A549 (cell line): ENCODE data around the gene GLRX2. TPM values are rescaled to one million over a fixed set of nuclear protein-coding genes. Genes with fewer than 3 reads are reported as not detected.

ENCODE experiments used
- ATAC-seq, 2 experiments: fragments of 200-7000 bp in 1 of 2; fragments of >200 bp in 1 of 2; cut with Nextera tagmentation in 1 of 2; cut with Tn5 transposase in 1 of 2; 3 replicates each; pipeline versions ENCODE4 v1.8.0 to v1.9.1; 2018 to 2020; ENCODE audit warnings: mild to moderate bottlenecking in 1 of 2, moderate library complexity in 1 of 2
- CTCF ChIA-PET: fragments of 300-600 bp; sonication (Branson Sonifier 250); formaldehyde crosslinking; extraction: SDS; loops from one replicate; lab custom pipeline; 2021; ENCODE audit warnings: antibody characterized with exemption, inconsistent platforms; lab: Yijun Ruan, JAX
- POLR2A ChIA-PET: fragments of 350-600 bp; formaldehyde crosslinking; extraction: SDS; loops from one replicate; lab custom pipeline; 2021; ENCODE audit warnings: antibody characterized with exemption, inconsistent platforms; lab: Yijun Ruan, JAX
- DNase-seq, 2 experiments: peaks; one replicate each; pipeline versions ENCODE4 v3.0.0 to v3.0.0-alpha.2; 2011 to 2016; ENCODE audit warnings: low read depth in 1 of 2, low spot score in 1 of 2
- FAIRE-seq: peaks from 2 replicates; lab custom pipeline; 2011; peaks lifted over from hg19 to GRCh38; lab: Jason Lieb, UNC
- H3K27ac ChIP-seq, 2 experiments: fragments of >200 bp; sonication (Bioruptor Twin); formaldehyde crosslinking; 3 replicates each; pipeline ENCODE4 v1.5.1; 2016 to 2017
- H3K4me1 ChIP-seq: fragments of >200 bp; sonication (Bioruptor Twin); formaldehyde crosslinking; 3 replicates; pipeline ENCODE4 v1.6.1; 2016
- H3K4me2 ChIP-seq: fragments of >200 bp; sonication (Bioruptor Twin); formaldehyde crosslinking; 3 replicates; pipeline ENCODE4 v1.6.1; 2016
- H3K4me3 ChIP-seq: fragments of >200 bp; sonication (Bioruptor Twin); formaldehyde crosslinking; 3 replicates; pipeline ENCODE4 v1.5.1; 2016
- H3K9me3 ChIP-seq: fragments of >200 bp; sonication (Bioruptor Twin); formaldehyde crosslinking; 3 replicates; pipeline ENCODE4 v1.6.1; 2016
- BCL3 ChIP-seq: fragments of >200 bp; sonication (Bioruptor Twin); formaldehyde crosslinking; IDR thresholded peaks from 3 replicates; pipeline ENCODE4 v1.6.1; 2016
- BHLHE40 ChIP-seq: IDR thresholded peaks from 2 replicates; pipeline ENCODE4 v1.6.1; 2012; ENCODE audit warnings: low read depth, low read length, inconsistent platforms
- CEBPB ChIP-seq, 2 experiments: fragments of >200 bp in 1 of 2; sonication (Bioruptor Twin) in 1 of 2; formaldehyde crosslinking in 1 of 2; IDR thresholded peaks; 2 replicates each; pipeline ENCODE4 v1.6.1; 2012 to 2016
- E2F6 ChIP-seq: IDR thresholded peaks from 2 replicates; pipeline ENCODE4 v1.6.1; 2012; ENCODE audit warnings: low read depth, borderline replicate concordance
- EHF ChIP-seq: fragments of 250-450 bp; sonication (Bioruptor Pico); IDR thresholded peaks from 2 replicates; pipeline ENCODE4 v1.5.0; 2020; ENCODE audit warnings: mild to moderate bottlenecking
- ELK1 ChIP-seq: fragments of 150-350 bp; IDR thresholded peaks from 2 replicates; pipeline ENCODE4 v1.6.1; 2014; ENCODE audit warnings: low read depth, mild to moderate bottlenecking, low read length
- EP300 ChIP-seq, 2 experiments: fragments of >200 bp; sonication (Bioruptor Twin); formaldehyde crosslinking; IDR thresholded peaks; 2 replicates in 1 of 2; 3 replicates in 1 of 2; pipeline ENCODE4 v1.6.1; 2016 to 2017
- FOSL2 ChIP-seq, 2 experiments: fragments of 450-650 bp in 1 of 2; fragments of >200 bp in 1 of 2; sonication (Bioruptor Twin) in 1 of 2; formaldehyde crosslinking; IDR thresholded peaks; 2 replicates each; pipeline versions ENCODE4 v1.5.0 to v1.6.1; 2016 to 2020; ENCODE audit warnings: mild to moderate bottlenecking in 1 of 2, moderate library complexity in 1 of 2
- GATA3 ChIP-seq: IDR thresholded peaks from 2 replicates; pipeline ENCODE4 v1.6.1; 2012; ENCODE audit warnings: borderline replicate concordance
- HMGXB4 ChIP-seq: fragments of 250-450 bp; sonication (Bioruptor Pico); IDR thresholded peaks from 2 replicates; pipeline ENCODE4 v1.5.0; 2021; ENCODE audit warnings: mild to moderate bottlenecking, moderate library complexity, borderline replicate concordance
- HOXB5 ChIP-seq: fragments of 250-450 bp; sonication (Bioruptor Pico); IDR thresholded peaks from 2 replicates; pipeline ENCODE4 v1.5.0; 2020; ENCODE audit warnings: mild to moderate bottlenecking, moderate library complexity
- JUN ChIP-seq, 2 experiments: fragments of >200 bp; sonication (Bioruptor Twin); formaldehyde crosslinking; IDR thresholded peaks; 2 replicates in 1 of 2; 3 replicates in 1 of 2; pipeline ENCODE4 v1.6.1; 2016 to 2017
- KDM1A ChIP-seq: fragments of 200-600 bp; sonication (generic); IDR thresholded peaks from 2 replicates; pipeline ENCODE4 v1.6.1; 2016; ENCODE audit warnings: low read depth, mild to moderate bottlenecking
- KDM5A ChIP-seq: fragments of 200-600 bp; sonication (generic); IDR thresholded peaks from 2 replicates; pipeline ENCODE4 v1.6.1; 2016; ENCODE audit warnings: antibody characterized with exemption, mild to moderate bottlenecking
- MAFK ChIP-seq: fragments of 450-650 bp; IDR thresholded peaks from 2 replicates; pipeline ENCODE4 v1.6.1; 2014; ENCODE audit not compliant: partially characterized antibody
- MAX ChIP-seq: IDR thresholded peaks from 2 replicates; pipeline ENCODE4 v1.6.1; 2012
- MAZ ChIP-seq: fragments of 150-350 bp; IDR thresholded peaks from 2 replicates; pipeline ENCODE4 v1.6.1; 2014; ENCODE audit warnings: antibody characterized with exemption, low read depth, low read length, borderline replicate concordance
- NPAS2 ChIP-seq: fragments of 250-450 bp; sonication (Bioruptor Pico); IDR thresholded peaks from 2 replicates; pipeline ENCODE4 v1.8.0; 2022; ENCODE audit warnings: mild to moderate bottlenecking, moderate library complexity, borderline replicate concordance
- PHF8 ChIP-seq: fragments of 200-600 bp; sonication (generic); IDR thresholded peaks from 2 replicates; pipeline ENCODE4 v1.6.1; 2016; ENCODE audit warnings: low read depth, mild to moderate bottlenecking, antibody characterized with exemption, moderate library complexity, borderline replicate concordance
- RAD21 ChIP-seq, 2 experiments: fragments of >200 bp in 1 of 2; sonication (Bioruptor Twin) in 1 of 2; formaldehyde crosslinking in 1 of 2; IDR thresholded peaks in 1 of 2; conservative IDR thresholded peaks in 1 of 2; 2 replicates in 1 of 2; 3 replicates in 1 of 2; pipeline ENCODE4 v1.6.1; 2012 to 2018; ENCODE audit warnings: inconsistent platforms in 1 of 2
- TFCP2L1 ChIP-seq: fragments of 250-450 bp; sonication (Bioruptor Pico); IDR thresholded peaks from 2 replicates; pipeline ENCODE4 v1.5.0; 2021; ENCODE audit warnings: mild to moderate bottlenecking
- TP53 ChIP-seq: fragments of 250-450 bp; sonication (Bioruptor Pico); IDR thresholded peaks from 2 replicates; pipeline ENCODE4 v1.5.0; 2021; ENCODE audit warnings: mild to moderate bottlenecking, moderate library complexity
- ZNF302 ChIP-seq: fragments of 250-450 bp; sonication (Bioruptor Pico); IDR thresholded peaks from 2 replicates; pipeline ENCODE4 v1.9.0; 2021; ENCODE audit warnings: inconsistent platforms, mild to moderate bottlenecking, moderate library complexity
- WGBS: methylation state at CpG from one replicate; pipeline ENCODE4 v1.1.6; 2017; ENCODE audit errors: missing lambda C conversion rate; 5-methylcytosine and 5-hydroxymethylcytosine counted together
- polyA plus RNA-seq, 4 experiments: library from polyadenylated mRNA; depleted of rRNA in 3 of 4; stranded (reverse); fragments of >200 nt; fragmentation: RNase III in 1 of 4; extraction: RNeasy Plus Mini Kit Qiagen cat#74134 plus additional on column Dnase treatment in 1 of 4; gene quantifications; 2 replicates in 3 of 4; 3 replicates in 1 of 4; pipeline ENCODE4 v1.2.3, GENCODE V29; 2011 to 2017
- TF ChIP-seq, protein P1 (sequence below): fragments of >200 bp; sonication (Bioruptor Twin); formaldehyde crosslinking; IDR thresholded peaks from 3 replicates; pipeline ENCODE4 v1.5.1; 2016
- TF ChIP-seq, protein P2 (sequence below): fragments of >200 bp; sonication (Bioruptor Twin); formaldehyde crosslinking; IDR thresholded peaks from 2 replicates; pipeline ENCODE4 v1.6.1; 2016
- TF ChIP-seq, protein P3 (sequence below): IDR thresholded peaks from 2 replicates; pipeline ENCODE4 v1.6.1; 2012
- TF ChIP-seq, protein P4 (sequence below): fragments of 250-450 bp; sonication (Bioruptor Pico); IDR thresholded peaks from 2 replicates; pipeline ENCODE4 v1.5.0; 2020; ENCODE audit warnings: low read depth, mild to moderate bottlenecking, moderate library complexity

Gene GLRX2
- polyA plus RNA-seq, 2 of the 4 experiments (the other 2 are of a cell fraction): 52.4 to 64.8 TPM

DNA sequence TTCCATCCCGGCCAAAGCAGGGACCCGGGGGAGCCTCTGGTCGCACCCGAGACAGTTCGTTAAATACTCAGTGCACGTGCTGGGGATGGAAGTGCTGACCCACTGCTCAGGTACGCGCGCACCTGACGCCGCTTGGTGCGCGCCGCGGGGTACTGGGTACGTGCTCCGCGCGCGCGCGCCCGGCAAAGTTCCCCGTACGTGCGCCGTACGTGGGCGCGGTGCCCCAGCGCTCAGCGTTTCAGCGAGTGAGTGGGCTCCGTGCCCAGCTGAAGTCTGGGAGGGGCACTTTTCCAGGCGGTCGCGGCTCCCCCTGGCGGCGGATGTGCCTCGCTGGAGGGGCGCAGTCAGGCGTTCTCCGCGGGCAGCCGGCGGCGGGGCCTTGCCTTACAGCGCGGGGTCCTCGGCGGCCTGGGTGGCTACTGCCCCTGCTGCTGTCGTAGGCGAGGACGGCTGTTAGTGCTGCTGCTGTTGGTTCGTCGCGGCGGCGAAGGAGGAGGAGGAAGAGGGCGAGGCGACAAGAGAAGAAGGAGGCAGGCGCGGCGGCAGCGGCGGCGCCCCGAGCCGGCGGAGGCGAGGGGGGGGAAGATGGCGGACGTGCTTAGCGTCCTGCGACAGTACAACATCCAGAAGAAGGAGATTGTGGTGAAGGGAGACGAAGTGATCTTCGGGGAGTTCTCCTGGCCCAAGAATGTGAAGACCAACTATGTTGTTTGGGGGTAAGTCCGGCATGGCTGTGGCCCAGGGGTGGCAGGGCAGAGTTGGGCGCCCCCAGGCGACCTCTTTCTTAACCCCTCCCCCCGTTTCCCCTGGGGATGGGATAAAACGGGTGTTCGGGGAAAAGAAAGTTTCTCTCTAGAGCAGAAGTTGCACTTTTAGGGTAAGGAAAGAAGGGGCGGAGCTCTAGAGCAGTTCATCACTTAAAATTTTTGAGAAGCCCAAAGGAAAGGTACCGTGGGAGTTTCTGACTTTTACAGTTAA, 16.7 kb upstream of the GLRX2 start, which contains the start of gene CDC73:
Gene CDC73 (plus strand): TSS at position 416 of the 978 bp plus-strand sequence. CDS start 170 bp downstream, at position 586.
- FAIRE-seq: no peak
- peak; percentile 96 to 97 for ATAC-seq
- WGBS: 1% methylated on average over 47 of the region's 85 CpGs
- peak; percentile 25 for TF ChIP-seq MAFK
- TF ChIP-seq RAD21 (conservative IDR thresholded peaks at IDR 0.05 in 1 of 2, IDR thresholded peaks at IDR 0.05 in 1 of 2): peak; percentile 87 to 94
- no peak for TF ChIP-seq KDM1A
- TF ChIP-seq, protein P1, sequence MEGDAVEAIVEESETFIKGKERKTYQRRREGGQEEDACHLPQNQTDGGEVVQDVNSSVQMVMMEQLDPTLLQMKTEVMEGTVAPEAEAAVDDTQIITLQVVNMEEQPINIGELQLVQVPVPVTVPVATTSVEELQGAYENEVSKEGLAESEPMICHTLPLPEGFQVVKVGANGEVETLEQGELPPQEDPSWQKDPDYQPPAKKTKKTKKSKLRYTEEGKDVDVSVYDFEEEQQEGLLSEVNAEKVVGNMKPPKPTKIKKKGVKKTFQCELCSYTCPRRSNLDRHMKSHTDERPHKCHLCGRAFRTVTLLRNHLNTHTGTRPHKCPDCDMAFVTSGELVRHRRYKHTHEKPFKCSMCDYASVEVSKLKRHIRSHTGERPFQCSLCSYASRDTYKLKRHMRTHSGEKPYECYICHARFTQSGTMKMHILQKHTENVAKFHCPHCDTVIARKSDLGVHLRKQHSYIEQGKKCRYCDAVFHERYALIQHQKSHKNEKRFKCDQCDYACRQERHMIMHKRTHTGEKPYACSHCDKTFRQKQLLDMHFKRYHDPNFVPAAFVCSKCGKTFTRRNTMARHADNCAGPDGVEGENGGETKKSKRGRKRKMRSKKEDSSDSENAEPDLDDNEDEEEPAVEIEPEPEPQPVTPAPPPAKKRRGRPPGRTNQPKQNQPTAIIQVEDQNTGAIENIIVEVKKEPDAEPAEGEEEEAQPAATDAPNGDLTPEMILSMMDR: peak; percentile 74
- no peak for TF ChIP-seq MAZ
- TF ChIP-seq JUN (IDR thresholded peaks at IDR 0.05): peak in 1 of 2 experiments; percentile 96; a peak in 4 of 5 replicates
- TF ChIP-seq PHF8: peak; percentile 76; the same call in 1 of the 2 replicates
- TF ChIP-seq NPAS2: no peak
- peak; percentile 64; the same call in 1 of the 2 replicates for TF ChIP-seq GATA3
- TF ChIP-seq, protein P2, sequence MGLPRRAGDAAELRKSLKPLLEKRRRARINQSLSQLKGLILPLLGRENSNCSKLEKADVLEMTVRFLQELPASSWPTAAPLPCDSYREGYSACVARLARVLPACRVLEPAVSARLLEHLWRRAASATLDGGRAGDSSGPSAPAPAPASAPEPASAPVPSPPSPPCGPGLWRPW: no peak
- TF ChIP-seq, protein P3, sequence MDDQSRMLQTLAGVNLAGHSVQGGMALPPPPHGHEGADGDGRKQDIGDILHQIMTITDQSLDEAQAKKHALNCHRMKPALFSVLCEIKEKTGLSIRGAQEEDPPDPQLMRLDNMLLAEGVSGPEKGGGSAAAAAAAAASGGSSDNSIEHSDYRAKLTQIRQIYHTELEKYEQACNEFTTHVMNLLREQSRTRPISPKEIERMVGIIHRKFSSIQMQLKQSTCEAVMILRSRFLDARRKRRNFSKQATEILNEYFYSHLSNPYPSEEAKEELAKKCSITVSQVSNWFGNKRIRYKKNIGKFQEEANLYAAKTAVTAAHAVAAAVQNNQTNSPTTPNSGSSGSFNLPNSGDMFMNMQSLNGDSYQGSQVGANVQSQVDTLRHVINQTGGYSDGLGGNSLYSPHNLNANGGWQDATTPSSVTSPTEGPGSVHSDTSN: 0 out of 2 replicates have a peak, but pooled peaks have one; percentile 1
- TF ChIP-seq EP300 (IDR thresholded peaks at IDR 0.05): no peak
- 0 out of 4 replicates have a peak, but pooled peaks of 1 of the 2 experiments have one; percentile 8 for TF ChIP-seq CEBPB (IDR thresholded peaks at IDR 0.05)
- TF ChIP-seq HOXB5: peak; percentile 77; the same call in 1 of the 2 replicates
- no peak for TF ChIP-seq FOSL2 (IDR thresholded peaks at IDR 0.05)
- peak; percentile 52 for TF ChIP-seq FOSL2 (CRISPR knock-in tag; IDR thresholded peaks at IDR 0.05)
- peak; percentile 48; the same call in 1 of the 2 replicates for TF ChIP-seq HMGXB4
- no peak for TF ChIP-seq ZNF302 (CRISPR knock-in tag)
- TF ChIP-seq MAX: peak; percentile 95
- no peak for TF ChIP-seq EHF (CRISPR knock-in tag)
- TF ChIP-seq ELK1: no peak
- peak; percentile 21; the same call in 1 of the 2 replicates for TF ChIP-seq KDM5A
- TF ChIP-seq BHLHE40: peak; percentile 11; the same call in 1 of the 2 replicates
- 0 out of 2 replicates have a peak, but pooled peaks have one; percentile 35 for TF ChIP-seq TFCP2L1 (CRISPR knock-in tag)
- TF ChIP-seq BCL3: peak; percentile 44; the same call in 1 of the 3 replicates
- TF ChIP-seq TP53 (CRISPR knock-in tag): no peak
- TF ChIP-seq E2F6: peak; percentile 82
- TF ChIP-seq, protein P4, sequence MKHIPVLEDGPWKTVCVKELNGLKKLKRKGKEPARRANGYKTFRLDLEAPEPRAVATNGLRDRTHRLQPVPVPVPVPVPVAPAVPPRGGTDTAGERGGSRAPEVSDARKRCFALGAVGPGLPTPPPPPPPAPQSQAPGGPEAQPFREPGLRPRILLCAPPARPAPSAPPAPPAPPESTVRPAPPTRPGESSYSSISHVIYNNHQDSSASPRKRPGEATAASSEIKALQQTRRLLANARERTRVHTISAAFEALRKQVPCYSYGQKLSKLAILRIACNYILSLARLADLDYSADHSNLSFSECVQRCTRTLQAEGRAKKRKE (CRISPR knock-in tag): peak; percentile 60; the same call in 1 of the 2 replicates

More for the DNA sequence above, 16.7 kb upstream of the GLRX2 start, which contains the start of gene CDC73:
- Histone ChIP-seq H3K4me3 (peak within 1 kb of the TSS; percentile 71), H3K9me3 (no peaks in the 10 kb centered on the region), H3K27ac (peak within 1 kb of the TSS; percentile 95 to 96), H3K4me1 (peaks cover 20% of the 10 kb centered on the region; the same call in 2 of the 3 replicates), H3K4me2 (peak within 1 kb of the TSS; percentile 92)
- DNase-seq: peak; percentile 91 to 98
- POLR2A ChIA-PET: interaction anchor here (0.6 to 4.6 kb wide), 7 partner anchors 8 to 315 kb away, joined by 3 to 38 read pairs (median 6); partner anchors contain the start of gene GLRX2
- CTCF ChIA-PET: interaction anchor here (0.6 to 3.2 kb wide), 19 partner anchors 11 to 647 kb away, joined by 3 to 66 read pairs (median 4); partner anchors contain the start of genes GLRX2, RO60 and UCHL5
